ENCODE measurements around the gene PEMT.
"Not testable (repeated sequence)": the region's sequence is repeated elsewhere in the genome, so short reads cannot be mapped to it uniquely, and the experiment has no call there.

The PEMT gene

DNA sequence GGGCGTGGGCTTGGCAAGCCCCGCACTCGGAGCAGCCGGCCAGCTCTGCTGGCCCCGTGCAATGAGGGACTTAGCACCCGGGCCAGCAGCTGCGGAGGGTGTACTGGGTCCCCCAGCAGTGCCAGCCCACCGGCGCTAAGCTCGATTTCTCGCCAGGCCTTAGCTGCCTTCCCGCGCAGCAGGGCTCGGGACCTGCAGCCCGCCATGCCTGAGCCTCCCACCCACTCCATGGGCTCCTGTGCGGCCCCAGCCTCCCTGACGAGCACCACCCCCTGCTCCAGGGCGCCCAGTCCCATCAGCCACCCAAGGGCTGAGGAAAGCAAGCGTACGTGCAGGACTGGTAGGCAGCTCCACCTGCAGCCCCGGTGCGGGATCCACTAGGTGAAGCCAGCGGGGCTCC, 105.1 kb downstream of the PEMT start:
- DNase-seq (ENCODE audit: low spot score) = not testable (repeated sequence)

DNA sequence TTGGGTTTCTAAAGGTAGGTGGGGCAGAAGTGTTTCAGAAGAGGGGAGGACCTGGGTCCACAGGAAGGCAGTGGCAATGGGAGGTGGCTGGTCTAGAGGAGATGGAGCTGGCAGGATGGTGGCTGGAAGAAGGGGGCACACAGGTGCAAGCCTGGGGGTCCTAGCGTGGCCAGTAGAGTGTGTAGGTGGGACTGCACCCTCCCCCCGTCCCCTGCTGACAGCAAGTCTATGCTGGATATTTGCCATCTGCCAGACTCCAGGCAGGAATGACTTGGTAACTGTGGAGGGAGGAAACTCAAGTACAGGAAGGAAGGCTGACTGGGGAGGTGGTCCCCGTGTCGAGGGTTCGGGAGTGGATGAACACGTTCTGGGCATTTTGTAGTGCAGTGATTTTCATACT, 106.1 kb downstream of the PEMT start:
- DNase-seq (ENCODE audit: low spot score) = no peak

DNA sequence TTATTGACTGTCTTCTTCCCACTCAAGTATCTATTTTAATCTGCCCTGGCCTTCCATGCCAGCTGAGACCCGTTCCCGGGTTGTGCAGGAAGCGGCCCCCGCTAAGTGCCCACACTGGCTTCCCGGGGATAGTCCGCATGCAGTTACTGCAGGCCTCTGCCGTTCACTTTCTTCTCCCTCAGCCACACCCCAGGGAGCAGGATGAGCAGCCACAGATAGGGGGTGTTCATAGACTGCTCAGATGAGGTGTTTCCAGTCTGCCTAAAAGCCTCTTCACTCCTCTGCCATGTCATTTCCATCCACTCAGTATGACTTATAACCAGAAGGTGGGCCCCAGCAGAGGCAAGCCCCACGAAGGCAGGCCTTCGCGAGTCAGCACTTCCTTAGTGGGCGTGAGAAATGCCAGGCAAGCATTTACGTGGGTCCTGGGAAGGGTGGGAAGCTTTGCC, 107.0 kb downstream of the PEMT start:
- no peak for DNase-seq (ENCODE audit: low spot score)

DNA sequence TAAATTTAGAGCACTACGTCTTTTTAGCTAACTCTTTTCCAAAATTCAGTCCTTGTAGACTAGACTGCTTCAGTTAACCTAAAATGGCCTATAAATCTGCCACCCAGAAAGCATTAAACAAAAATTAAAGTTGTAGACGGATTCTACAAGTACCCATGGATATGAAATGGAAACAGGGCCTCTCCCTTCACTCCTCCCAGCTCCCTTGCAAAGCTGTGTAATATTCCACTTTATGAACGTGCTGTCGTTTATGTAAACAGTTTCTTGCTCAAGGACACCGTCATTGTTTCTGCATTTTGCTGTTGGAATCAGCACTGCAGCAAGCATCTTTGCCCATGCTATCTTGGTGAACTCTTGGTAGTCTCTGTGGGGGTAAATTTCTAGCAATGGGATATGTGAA, 109.6 kb downstream of the PEMT start:
- DNase-seq (ENCODE audit: low spot score) = no peak

DNA sequence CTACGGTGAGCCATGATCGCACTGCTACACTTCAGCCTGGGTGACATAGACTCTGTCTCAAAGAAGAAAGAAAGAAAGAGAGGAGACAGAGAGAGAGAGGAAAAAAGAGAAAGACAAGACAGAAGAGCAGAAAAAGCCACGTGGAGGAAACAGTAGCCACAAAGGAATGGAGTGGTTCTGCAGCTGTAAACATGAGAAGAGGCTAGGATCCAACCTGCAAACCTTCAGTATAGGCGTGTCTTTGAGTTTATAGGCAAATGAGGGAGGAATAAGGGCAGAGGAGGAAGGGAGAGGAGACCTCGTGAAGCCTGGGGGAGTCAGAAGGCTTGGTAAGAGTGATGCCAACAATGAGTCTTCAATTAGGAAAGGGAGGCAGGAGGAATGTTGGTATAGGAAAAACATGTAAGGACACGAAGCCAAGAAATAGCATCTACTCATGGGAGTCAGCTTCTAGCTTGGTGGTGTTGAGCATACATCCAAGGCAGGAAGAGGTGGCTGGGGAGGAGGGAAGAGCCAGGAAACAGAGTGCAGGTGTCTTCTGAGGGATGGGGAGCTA, 110.8 kb downstream of the PEMT start:
- DNase-seq (ENCODE audit: low spot score) = no peak

DNA sequence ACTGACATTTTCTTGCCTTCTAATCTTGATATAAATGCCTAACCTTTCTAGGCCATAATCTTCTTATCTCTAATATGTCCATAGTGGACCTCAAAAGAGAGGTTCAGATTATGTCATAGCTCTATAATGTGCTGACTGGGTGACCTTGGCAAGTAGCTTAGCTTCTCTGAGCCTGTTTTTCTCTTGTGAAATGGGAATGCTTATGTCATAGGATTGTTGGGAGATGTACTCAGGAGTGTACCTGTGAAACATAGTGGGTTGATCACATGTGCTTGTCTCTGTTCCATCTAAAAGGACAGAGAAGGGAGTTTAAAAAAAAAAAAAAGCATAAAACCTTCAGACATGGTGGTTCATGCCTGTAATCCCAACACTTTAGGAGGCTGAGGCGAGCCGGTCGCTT, 112.3 kb downstream of the PEMT start:
- DNase-seq (ENCODE audit: low spot score) = no peak

DNA sequence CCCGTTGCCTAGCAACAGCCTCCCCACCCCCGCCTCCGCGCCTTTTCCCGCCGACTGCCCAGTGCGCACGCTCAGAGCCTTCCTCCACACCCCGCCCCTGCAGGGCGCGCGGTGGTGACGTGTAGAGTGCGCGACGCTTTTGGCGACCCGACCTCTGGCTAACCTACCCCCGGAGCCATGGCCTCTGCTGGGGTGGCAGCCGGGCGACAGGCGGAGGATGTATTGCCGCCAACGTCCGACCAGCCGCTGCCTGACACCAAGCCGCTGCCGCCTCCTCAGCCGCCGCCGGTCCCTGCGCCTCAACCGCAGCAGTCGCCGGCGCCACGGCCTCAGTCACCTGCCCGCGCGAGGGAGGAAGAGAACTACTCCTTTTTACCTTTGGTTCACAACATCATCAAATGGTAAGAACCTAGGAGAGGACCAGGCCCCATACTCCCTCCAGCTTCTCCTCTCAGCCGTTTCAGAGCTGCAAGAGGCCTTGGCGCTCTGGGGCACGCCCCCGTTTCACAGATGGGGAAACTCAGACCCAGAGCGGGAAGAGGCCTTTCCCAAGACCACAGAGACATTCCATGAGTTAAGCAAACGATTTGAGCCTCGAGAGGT, 114.5 kb downstream of the PEMT start, which contains the start of gene MED9:
MED9 (plus strand) TSS at position 136 of the 603 bp plus-strand sequence; CDS start at position 178, 42 bp downstream.
- peak; percentile 88 for DNase-seq (ENCODE audit: low spot score)

DNA sequence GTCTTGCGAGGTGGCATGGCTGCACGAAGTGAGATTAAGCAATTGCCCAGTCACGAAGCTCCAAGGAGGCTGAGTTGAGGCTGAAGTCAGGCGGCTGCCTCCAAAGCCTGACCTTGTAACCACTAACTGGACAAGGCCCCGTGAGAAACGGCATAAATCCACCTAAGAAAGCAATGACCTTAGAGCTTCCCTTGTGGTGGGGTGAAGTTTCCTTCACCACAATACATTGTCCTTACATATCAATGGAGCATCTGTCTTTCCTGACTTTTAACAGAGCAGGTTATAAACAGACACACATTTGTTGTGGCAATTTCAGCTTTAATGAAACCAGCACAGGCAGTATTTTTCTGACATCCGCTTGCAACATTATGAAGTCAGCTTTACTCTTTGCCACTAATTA, 117.2 kb downstream of the PEMT start:
- no peak for DNase-seq (ENCODE audit: low spot score)

DNA sequence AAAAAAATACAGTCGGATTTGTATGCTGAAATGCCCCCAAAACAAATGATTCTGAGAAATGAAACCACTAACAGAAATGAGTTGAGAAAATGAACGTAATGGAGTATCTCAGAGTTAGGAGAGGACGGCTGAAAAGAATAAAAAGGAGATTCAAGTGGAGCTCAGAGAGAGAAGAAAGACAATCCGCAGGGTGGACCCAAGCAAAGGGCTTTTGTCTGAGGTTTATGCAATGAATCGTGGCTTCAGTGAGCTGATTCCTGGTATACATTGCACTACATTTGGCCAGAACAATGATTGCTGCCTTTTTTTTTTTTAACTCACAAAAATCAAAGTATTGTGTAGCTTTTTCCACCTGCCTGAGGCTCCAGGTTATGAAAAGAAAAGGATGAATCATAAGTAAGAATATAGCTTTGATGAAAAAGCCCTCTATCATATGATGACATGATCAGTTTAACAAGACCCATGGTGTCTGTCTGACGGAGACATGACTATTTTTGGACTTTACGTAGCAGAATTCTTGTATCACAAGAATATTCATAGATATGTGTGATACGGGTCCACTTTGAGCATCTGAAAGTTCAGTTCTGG, 119.1 kb downstream of the PEMT start:
- DNase-seq (ENCODE audit: low spot score) = no peak

DNA sequence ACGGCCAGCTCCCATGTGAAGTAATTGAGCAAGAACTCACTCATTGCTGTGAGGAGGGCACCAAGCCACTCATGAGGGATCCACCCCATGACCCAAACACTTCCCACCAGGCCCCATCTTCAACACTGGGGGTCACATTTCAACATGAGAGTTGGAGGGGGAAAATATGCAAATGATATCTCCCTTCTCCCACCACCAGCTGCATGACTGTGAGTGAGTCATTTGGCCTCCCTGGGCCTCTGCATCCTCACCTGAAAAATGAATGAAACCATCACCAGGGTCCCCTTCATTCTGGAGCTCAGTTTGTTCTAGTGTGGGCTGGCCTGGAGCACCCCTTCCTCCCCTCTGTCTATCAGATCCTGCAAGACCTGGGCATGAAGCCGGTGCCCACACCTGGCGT, 121.5 kb downstream of the PEMT start:
- no peak for DNase-seq (ENCODE audit: low spot score)

DNA sequence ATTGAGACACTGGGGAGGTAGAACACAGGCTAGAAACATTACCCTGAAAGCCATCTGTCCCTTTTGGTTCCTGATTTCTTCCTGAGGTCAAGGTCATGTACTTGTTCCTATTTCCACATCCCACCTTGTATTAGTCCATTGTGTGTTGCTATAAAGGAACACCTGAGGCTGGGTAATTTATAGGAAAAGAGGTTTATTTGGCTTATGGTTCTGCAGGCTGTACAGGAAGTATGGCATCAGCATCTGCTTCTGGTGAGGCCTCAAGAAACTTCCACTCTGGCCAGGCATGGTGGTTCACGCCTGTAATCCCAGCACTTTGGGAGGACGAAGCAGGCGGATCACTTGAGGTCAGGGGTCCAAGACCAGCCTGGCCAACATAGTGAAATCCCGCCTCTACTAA, 122.2 kb downstream of the PEMT start:
- DNase-seq (ENCODE audit: low spot score) = no peak

DNA sequence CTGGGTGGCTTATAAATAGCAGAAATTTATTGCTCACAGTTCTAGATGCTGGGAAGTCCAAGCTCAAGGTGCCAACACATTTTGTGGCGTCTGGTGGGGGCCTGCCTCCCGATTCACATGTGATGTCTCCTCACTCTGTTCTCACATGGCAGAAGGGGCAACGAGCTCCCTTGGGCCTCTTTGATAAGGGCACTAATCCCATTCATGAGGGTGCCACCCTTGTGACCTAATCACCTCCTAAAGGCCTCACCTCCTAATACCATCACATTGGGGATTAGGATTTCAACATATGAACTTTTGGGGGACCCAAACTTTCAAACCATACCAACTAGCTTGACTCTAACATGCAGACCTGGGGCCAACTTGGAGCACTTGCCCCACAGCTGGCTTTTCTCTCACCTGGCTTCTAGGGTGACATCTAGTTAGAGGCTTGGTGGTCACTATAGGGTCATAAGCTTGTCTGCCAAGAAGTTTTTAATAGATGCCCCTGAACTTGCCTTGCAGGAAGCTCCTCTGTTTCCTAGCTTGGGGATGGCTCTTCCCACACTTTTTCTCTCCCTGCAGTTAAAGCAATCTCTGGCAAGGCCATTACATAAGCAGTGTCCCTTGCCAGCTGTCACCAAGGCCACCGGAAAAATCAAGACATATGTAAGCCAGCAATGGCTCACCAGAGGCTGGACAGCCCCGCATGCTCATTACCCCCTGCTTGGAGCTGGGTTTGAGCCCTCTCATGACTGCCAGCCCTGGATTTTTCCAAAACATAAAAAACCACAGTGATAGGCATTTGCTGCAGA, 123.1 kb downstream of the PEMT start:
- no peak for DNase-seq (ENCODE audit: low spot score)

DNA sequence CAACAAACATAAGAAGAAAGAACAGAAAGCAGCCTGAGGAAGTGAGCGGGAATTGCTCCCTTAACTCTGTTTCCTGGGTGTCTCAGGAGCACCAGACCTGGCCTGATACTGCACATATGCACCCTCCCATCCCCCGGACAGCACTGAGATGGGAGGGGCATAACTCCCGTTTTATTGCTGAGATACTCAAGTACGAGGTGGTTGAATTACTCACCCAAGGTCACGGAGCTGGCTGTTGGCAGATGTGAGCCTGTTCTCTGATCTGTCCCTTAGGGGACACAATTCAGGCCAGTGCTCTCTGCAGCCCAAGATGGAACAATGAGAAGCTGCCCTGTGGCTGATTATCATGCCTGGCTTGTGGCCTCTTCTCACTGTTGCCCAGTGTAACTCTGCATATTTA, 123.8 kb downstream of the PEMT start:
- DNase-seq (ENCODE audit: low spot score) = no peak

DNA sequence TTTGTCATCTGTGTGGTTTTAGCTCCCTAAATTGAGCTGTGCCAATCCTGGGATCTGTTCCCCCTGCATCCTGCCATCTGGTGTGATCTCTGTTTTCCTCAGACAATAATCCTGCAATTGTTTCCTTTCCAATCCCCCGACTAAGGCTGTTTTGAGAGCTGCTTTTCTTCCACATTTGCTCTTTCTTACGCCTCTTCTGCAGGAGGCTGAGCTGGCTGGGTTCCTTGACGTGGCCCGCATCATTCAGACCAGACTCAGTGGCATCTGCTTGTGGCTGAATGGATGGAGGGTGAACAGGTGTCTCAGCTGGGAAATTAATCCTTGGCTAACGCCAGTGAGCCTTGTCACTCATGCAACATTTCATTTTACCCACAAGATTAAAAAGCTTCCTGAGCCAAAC, 124.5 kb downstream of the PEMT start:
- no peak for DNase-seq (ENCODE audit: low spot score)

DNA sequence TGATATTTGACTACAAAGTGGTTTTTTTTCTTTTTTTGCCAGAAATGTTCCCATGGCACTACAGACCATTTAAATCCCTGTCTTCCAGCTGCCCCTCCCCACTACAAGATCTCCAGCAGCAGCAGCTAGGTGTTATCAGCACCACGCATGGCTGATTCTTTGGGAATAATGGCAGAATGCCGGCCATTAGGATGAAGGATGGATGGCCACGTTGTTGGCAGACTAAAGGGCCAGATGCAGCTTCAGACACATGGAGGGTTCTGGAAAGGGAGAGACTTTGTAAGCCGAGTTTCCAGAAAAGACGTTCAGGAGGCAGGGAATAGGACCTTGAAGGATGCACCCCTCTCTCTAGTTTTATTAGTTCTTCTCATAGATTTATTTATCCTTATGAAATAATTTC, 125.0 kb downstream of the PEMT start:
- no peak for DNase-seq (ENCODE audit: low spot score)

DNA sequence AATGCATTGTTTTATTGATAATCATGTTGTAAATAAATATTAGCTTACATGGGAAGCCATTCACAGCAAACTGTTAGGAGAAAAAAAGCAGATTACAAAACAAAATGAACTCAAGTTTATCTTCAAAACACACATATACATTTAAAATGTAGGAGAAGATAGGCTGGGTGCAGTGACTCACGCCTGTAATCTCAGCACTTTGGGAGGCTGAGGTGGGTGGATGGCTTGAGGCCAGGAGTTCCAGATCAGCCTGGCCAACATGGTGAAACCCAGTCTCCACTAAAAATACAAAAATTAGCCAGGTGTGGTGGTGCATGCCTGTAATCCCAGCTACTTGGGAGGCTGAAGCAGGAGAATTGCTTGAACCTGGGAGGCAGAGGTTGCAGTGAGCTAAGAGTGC, 125.6 kb downstream of the PEMT start:
- not testable (repeated sequence) for DNase-seq (ENCODE audit: low spot score)

DNA sequence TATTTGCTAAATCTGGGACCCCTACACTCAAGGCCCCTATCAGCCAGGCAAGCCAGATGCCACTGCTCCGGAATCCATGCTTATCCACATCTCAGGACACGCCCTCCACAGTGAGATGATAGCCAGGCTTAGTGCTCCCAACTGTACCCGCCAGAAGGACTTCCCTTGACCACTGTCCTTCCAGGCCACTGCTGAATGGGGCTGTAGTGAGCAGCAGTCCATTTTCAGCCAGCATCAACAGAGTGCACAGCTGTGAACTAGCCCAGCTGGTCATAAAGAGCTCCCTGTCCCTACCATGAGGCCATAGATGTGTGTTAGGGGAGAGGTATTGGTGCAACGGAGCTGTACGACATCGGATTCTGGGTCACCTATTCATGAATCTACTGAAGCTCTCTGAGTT, 127.7 kb downstream of the PEMT start:
- no peak for DNase-seq (ENCODE audit: low spot score)

DNA sequence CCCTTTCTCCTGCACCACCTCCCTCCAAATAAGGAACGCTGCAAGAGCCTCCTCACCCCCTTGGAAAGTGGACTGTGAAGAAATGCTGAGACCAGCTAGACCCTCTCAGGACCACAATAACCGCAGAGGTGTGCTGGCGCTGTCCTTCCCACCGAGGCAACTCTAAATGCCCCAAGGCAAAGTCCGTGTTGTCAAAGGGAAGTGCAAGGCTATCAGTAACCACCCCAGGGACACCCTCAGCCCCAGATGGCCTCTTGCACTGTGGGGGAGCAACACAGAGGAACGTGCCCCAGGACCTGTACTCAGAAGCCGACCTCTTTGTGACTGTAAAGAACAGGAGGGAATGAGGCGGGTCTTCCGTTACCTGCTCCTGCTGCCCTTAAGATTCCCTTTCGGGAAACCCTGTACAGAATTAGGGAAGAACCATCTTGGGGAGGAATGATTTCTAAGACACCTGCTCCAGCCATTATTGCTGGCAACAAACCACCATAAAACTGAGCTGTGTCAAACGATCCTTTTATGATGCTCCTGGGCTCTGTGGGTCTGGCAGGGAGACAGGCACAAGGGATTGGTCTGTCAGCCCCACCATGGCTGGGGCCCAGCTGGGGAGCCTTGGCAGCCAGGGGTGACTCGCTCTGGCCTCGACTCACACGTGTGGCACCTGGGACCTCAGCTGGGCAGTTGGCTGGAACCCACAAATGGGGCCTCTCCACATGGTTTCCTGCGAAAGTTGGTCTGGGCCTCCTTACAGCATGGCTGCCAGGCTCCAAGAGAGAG, 129.3 kb downstream of the PEMT start:
- no peak for DNase-seq (ENCODE audit: low spot score)

DNA sequence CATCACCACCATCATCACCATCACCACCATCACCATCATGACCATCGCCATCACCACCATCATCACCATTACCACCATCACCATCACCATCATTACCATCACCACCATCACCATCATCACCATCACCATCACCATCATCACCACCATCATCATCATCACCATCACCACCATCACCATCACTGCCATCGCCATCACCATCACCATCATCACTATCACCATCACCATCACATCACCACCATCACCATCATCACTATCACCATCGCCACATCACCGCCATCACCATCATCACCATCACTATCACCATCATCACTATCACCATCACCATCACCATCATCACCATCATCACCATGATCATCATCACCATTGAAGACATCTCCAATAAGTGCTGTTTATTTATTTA, 131.5 kb downstream of the PEMT start:
- no peak for DNase-seq (ENCODE audit: low spot score)

DNA sequence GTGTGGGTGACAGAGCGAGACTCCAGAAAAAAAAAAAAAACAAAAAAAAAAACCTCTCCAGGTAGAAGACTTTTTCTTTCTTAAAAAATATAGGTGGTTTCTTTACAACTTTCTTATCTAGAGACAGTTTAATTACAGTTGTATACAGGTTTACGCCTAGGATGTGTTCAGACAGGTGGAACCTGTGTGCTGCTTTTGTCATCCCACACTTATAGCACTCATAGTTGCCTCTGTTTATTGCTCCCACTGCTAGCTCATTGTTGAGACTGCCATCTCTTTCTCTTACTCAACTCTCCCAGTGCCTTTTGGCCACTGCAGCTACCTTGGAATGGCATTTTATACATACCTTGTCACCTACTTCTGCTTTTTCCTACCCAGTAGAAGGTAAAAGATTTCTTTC, 133.8 kb downstream of the PEMT start:
- DNase-seq (ENCODE audit: low spot score) = no peak

DNA sequence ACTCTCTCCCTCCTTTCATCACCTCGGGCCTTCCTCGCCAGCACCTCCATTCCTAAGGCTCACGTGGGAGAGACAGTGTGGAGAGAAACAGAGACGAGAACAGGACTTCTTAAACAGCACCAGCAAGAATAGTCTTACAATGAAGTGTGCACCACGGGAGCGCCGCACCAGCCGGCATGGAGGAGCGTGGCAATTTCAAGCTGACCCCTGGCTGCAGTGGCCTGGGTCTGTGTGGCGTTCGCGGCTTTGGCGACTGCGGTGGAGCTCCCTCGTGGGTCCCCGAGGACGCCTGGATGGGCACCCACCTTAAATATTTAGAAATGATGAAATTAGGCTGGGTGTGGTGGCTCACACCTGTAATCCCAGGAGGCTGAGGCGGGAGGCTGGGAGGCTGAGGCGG, 135.3 kb downstream of the PEMT start:
- DNase-seq (ENCODE audit: low spot score) = no peak
